Measurements from ENCODE around the gene ECE2.

Gene ECE2

GRCh38 chr3:184275961-184276910, at the start of gene ECE2:
TSS of gene ECE2 (plus strand) at chr3:184276022. CDS start at chr3:184276154, 132 bp downstream.
- POLR2A ChIA-PET (ENCODE audit: low non-redundant PET) = no interaction called here
- no peak for TF ChIP-seq CTCF (conservative IDR thresholded peaks at IDR 0.05; ENCODE audit: low read depth)
- CTCF ChIA-PET = interaction anchor here (0.5 kb wide), 1 partner anchor 354 kb away, joined by 3 read pairs; no protein-coding TSS in a partner anchor

GRCh38 chr3:184227481-184227935, 48.3 kb upstream of the ECE2 start:
- ChIA-PET CTCF (interaction anchor here (0.5 to 4.6 kb wide), 22 partner anchors 10 to 1142 kb away, joined by 3 to 32 read pairs (median 4); partner anchors contain the start of genes ABCF3, EEF1AKMT4 and EPHB3), POLR2A (ENCODE audit: low non-redundant PET) (no interaction called here)
- DNase-seq (ENCODE audit: low spot score) = no peak
- TF ChIP-seq CTCF (conservative IDR thresholded peaks at IDR 0.05; ENCODE audit: low read depth) = peak; percentile 72
- H3K27ac ChIP-seq = no peak overlapping the region

More at GRCh38 chr3:184275961-184276910, at the start of gene ECE2:
- H3K27ac ChIP-seq = no peak within 1 kb of the TSS
- no peak for DNase-seq (ENCODE audit: low spot score)

- no peak for DNase-seq (ENCODE audit: low spot score)
- ChIA-PET CTCF (interaction anchor here (0.6 to 4.6 kb wide), 10 partner anchors 9 to 333 kb away, joined by 3 to 32 read pairs (median 5); partner anchors contain the start of genes ABCF3 and EEF1AKMT4), POLR2A (ENCODE audit: low non-redundant PET) (no interaction called here)
- H3K27ac ChIP-seq = no peak overlapping the region
- TF ChIP-seq CTCF (conservative IDR thresholded peaks at IDR 0.05; ENCODE audit: low read depth) = no peak
Measured at GRCh38 chr3:184228376-184229137, 47.3 kb upstream of the ECE2 start.

DNA sequence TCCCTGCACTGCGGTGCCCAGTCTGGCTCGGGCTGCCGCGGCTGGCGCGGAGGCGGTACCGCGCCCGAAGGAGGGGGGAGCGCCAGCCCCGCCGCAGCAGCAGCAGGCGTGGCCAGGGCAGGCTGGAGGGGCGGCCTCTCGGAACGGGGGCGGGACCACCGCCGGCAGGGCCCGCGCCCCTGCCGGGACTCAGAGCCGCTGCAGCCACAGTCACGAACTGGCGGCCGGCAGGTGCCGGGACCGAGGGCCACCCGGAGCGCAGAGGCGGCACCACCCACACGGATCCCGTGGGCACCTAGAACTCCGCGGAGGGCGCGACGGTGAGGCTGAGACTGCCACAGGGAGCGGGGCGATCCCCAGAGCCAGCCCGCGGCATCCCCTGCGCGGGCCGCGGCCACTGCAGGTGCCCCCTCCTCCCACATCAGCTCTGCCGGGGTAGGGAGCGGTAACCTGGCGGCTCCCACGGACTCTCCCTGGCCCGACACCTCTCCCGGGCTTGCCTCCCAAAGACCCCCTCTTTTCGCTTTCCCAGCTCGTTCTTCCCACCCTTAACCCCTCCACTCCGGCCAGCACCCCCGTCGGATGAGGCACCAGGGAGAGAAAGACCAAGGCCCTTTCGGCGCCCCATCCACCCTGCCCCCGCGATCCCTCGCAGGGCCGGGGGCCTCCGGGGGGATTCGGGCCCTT, 46.3 kb upstream of the ECE2 start, which contains the start of gene VWA5B2:
TSS of gene VWA5B2 (plus strand) at position 192 of the 687 bp plus-strand sequence. CDS start 944 bp downstream, outside the sequence.
- H3K27ac ChIP-seq = no peak within 1 kb of the TSS
- ChIA-PET CTCF (interaction anchor here (0.9 to 4.6 kb wide), 3 partner anchors 11 to 20 kb away, joined by 3 to 32 read pairs (median 4); partner anchors contain the start of gene EEF1AKMT4), POLR2A (ENCODE audit: low non-redundant PET) (interaction anchor here (0.5 kb wide), 1 partner anchor 49 kb away, joined by 3 read pairs; no protein-coding TSS in a partner anchor)
- TF ChIP-seq CTCF (conservative IDR thresholded peaks at IDR 0.05; ENCODE audit: low read depth) = 0 out of 2 replicates have a peak, but pooled peaks have one; percentile 17
- peak; percentile 66 for DNase-seq (ENCODE audit: low spot score)

DNA sequence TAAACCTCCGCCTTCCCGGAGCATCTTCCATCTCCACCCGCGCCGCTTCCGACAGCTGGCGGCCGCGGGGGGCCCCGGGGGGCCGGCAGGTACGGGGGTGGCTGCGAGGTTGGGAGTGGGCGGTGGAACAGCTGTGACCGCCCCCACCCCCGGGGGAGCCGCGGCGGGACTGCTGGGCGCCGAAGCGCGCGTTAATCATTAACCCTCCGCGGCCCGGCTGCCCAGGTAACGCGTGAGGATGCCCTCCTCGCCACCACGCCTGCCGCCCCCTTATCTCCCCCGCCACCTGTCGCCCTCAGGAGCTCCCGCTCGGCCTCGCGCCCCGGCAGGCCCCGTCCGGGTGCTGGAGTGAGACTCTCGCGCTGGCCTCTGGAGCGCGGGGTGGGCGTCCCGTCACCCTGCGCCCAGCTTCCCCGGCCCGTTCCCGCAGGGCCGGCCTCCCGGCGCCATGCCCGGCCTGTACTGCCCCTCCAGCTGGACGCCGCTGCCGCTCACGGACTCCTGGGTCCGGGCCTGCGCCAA, 45.7 kb upstream of the ECE2 start:
- ChIA-PET POLR2A (ENCODE audit: low non-redundant PET) (interaction anchor here (0.5 kb wide), 1 partner anchor 50 kb away, joined by 3 read pairs; no protein-coding TSS in a partner anchor), CTCF (interaction anchor here (0.6 to 4.6 kb wide), 4 partner anchors 10 to 85 kb away, joined by 3 to 32 read pairs (median 4); partner anchors contain the start of gene EEF1AKMT4)
- no peak overlapping the region for H3K27ac ChIP-seq
- no peak for TF ChIP-seq CTCF (conservative IDR thresholded peaks at IDR 0.05; ENCODE audit: low read depth)
- DNase-seq (ENCODE audit: low spot score) = no peak

All from RWPE1 (cell line).